ENCODE measurements around the gene CCT8. TPM values are rescaled to one million over a fixed set of nuclear protein-coding genes. Genes with fewer than 3 reads are reported as not detected.

CCT8 gene
- polyA plus RNA-seq, 1 donor from 2014 or later: 249 TPM

GRCh38 chr21:29053656-29054055 is 19.8 kb downstream of the CCT8 start:
- no peaks in the 10 kb centered on the region for H4K20me1 ChIP-seq (ENCODE audit: insufficient read depth)
- H3K36me3 ChIP-seq (ENCODE audit: insufficient read depth, low read length): no peaks in the 10 kb centered on the region
- H3F3A ChIP-seq (ENCODE audit: insufficient read depth, low read length, poor library complexity, severe bottlenecking): no peaks in the 10 kb centered on the region
- no peak overlapping the region for H3K4me2 ChIP-seq (ENCODE audit: low read length)
- no peaks in the 10 kb centered on the region for H3K79me2 ChIP-seq (replicated peaks; ENCODE audit: insufficient read depth, low read length)
- H3K9me2 ChIP-seq (ENCODE audit: insufficient read depth, low read length): no peaks in the 10 kb centered on the region
- no peak overlapping the region for H3K9ac ChIP-seq (ENCODE audit: low read length)
- no peak overlapping the region for H2AFZ ChIP-seq (ENCODE audit: low read depth, low read length)
- TF ChIP-seq RAD21 (conservative IDR thresholded peaks at IDR 0.05): no peak
- no peak for TF ChIP-seq EZH2 (IDR thresholded peaks at IDR 0.05; ENCODE audit: borderline replicate concordance, insufficient read depth, low read length, poor library complexity, severe bottlenecking)
- TF ChIP-seq, protein P1, sequence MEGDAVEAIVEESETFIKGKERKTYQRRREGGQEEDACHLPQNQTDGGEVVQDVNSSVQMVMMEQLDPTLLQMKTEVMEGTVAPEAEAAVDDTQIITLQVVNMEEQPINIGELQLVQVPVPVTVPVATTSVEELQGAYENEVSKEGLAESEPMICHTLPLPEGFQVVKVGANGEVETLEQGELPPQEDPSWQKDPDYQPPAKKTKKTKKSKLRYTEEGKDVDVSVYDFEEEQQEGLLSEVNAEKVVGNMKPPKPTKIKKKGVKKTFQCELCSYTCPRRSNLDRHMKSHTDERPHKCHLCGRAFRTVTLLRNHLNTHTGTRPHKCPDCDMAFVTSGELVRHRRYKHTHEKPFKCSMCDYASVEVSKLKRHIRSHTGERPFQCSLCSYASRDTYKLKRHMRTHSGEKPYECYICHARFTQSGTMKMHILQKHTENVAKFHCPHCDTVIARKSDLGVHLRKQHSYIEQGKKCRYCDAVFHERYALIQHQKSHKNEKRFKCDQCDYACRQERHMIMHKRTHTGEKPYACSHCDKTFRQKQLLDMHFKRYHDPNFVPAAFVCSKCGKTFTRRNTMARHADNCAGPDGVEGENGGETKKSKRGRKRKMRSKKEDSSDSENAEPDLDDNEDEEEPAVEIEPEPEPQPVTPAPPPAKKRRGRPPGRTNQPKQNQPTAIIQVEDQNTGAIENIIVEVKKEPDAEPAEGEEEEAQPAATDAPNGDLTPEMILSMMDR (IDR thresholded peaks at IDR 0.05; ENCODE audit: poor library complexity, severe bottlenecking): no peak
- TF ChIP-seq TAF1 (IDR thresholded peaks at IDR 0.05; ENCODE audit: low read depth): no peak
- TF ChIP-seq EP300 (conservative IDR thresholded peaks at IDR 0.05; ENCODE audit: poor library complexity, severe bottlenecking): no peak
- TF ChIP-seq, protein P2, sequence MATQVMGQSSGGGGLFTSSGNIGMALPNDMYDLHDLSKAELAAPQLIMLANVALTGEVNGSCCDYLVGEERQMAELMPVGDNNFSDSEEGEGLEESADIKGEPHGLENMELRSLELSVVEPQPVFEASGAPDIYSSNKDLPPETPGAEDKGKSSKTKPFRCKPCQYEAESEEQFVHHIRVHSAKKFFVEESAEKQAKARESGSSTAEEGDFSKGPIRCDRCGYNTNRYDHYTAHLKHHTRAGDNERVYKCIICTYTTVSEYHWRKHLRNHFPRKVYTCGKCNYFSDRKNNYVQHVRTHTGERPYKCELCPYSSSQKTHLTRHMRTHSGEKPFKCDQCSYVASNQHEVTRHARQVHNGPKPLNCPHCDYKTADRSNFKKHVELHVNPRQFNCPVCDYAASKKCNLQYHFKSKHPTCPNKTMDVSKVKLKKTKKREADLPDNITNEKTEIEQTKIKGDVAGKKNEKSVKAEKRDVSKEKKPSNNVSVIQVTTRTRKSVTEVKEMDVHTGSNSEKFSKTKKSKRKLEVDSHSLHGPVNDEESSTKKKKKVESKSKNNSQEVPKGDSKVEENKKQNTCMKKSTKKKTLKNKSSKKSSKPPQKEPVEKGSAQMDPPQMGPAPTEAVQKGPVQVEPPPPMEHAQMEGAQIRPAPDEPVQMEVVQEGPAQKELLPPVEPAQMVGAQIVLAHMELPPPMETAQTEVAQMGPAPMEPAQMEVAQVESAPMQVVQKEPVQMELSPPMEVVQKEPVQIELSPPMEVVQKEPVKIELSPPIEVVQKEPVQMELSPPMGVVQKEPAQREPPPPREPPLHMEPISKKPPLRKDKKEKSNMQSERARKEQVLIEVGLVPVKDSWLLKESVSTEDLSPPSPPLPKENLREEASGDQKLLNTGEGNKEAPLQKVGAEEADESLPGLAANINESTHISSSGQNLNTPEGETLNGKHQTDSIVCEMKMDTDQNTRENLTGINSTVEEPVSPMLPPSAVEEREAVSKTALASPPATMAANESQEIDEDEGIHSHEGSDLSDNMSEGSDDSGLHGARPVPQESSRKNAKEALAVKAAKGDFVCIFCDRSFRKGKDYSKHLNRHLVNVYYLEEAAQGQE (IDR thresholded peaks at IDR 0.05; ENCODE audit: borderline replicate concordance): no peak
- no peak for TF ChIP-seq POLR2AphosphoS5 (IDR thresholded peaks at IDR 0.05)
- TF ChIP-seq SMC3 (conservative IDR thresholded peaks at IDR 0.05; ENCODE audit: poor library complexity): no peak
- no peaks in the 10 kb centered on the region for H3K27me3 ChIP-seq (ENCODE audit: insufficient read depth, low read depth, low read length)
- H3K9me3 ChIP-seq (ENCODE audit: low read length): no peaks in the 10 kb centered on the region
- H3K4me3 ChIP-seq (ENCODE audit: low read length): no peak overlapping the region
- no peak overlapping the region for H3K27ac ChIP-seq (ENCODE audit: low read length)

DNA sequence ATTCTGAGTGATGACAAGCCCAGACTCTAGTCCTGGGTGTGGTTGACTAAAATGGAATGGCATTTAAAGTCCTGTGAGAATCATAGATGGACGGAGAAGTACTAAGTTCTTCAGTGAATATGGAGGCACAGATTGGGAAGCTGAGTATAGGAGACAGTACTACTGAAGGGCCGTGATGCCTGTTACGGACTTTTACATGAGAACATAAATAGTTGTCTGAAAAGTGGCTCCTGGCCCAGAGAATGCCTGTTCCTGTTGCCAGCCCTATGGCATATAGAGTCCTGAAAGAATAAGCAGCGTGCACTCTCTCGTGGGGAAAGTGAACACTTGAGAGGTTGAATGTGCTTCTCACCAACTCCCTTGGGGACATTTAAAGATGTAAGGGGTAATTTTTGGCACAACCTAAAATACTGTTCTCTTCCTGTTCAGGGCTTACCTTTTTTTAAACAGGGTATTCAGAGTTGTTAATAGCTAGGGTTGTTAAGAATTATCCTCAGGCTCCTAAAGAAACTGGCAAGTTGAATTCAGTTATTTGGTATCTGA is 20.4 kb downstream of the CCT8 start:
- no peaks in the 10 kb centered on the region for H3K27me3 ChIP-seq (ENCODE audit: insufficient read depth, low read depth, low read length)
- no peaks in the 10 kb centered on the region for H3K9me2 ChIP-seq (ENCODE audit: insufficient read depth, low read length)
- TF ChIP-seq, protein P1 (IDR thresholded peaks at IDR 0.05; ENCODE audit: poor library complexity, severe bottlenecking): no peak
- no peak for TF ChIP-seq EP300 (conservative IDR thresholded peaks at IDR 0.05; ENCODE audit: poor library complexity, severe bottlenecking)
- no peak for TF ChIP-seq EZH2 (IDR thresholded peaks at IDR 0.05; ENCODE audit: borderline replicate concordance, insufficient read depth, low read length, poor library complexity, severe bottlenecking)
- TF ChIP-seq POLR2AphosphoS5 (IDR thresholded peaks at IDR 0.05): no peak
- no peak for TF ChIP-seq TAF1 (IDR thresholded peaks at IDR 0.05; ENCODE audit: low read depth)
- TF ChIP-seq, protein P2 (IDR thresholded peaks at IDR 0.05; ENCODE audit: borderline replicate concordance): no peak
- TF ChIP-seq MXI1 (conservative IDR thresholded peaks at IDR 0.05; ENCODE audit: poor library complexity, severe bottlenecking): no peak
- TF ChIP-seq RAD21 (conservative IDR thresholded peaks at IDR 0.05): no peak
- no peak for TF ChIP-seq SMC3 (conservative IDR thresholded peaks at IDR 0.05; ENCODE audit: poor library complexity)
- no peak overlapping the region for H3K9ac ChIP-seq (ENCODE audit: low read length)
- no peak overlapping the region for H2AFZ ChIP-seq (ENCODE audit: low read depth, low read length)
- no peak overlapping the region for H3K27ac ChIP-seq (ENCODE audit: low read length)
- H3K36me3 ChIP-seq (ENCODE audit: insufficient read depth, low read length): no peaks in the 10 kb centered on the region
- no peaks in the 10 kb centered on the region for H3F3A ChIP-seq (ENCODE audit: insufficient read depth, low read length, poor library complexity, severe bottlenecking)
- H4K20me1 ChIP-seq (ENCODE audit: insufficient read depth): no peaks in the 10 kb centered on the region
- H3K4me3 ChIP-seq (ENCODE audit: low read length): no peak overlapping the region
- H3K4me2 ChIP-seq (ENCODE audit: low read length): no peak overlapping the region
- H3K9me3 ChIP-seq (ENCODE audit: low read length): no peaks in the 10 kb centered on the region
- H3K79me2 ChIP-seq (replicated peaks; ENCODE audit: insufficient read depth, low read length): no peaks in the 10 kb centered on the region

Measured in neural cell (in vitro differentiated cells).